H4 (cell line): ENCODE data around the gene CDSN. TPM values are rescaled to one million over a fixed set of nuclear protein-coding genes. Genes with fewer than 3 reads are reported as not detected.
"Not testable (repeated sequence)": the region's sequence is repeated elsewhere in the genome, so short reads cannot be mapped to it uniquely, and the experiment has no call there.

Source experiments
- DNase-seq: peaks from one replicate; pipeline ENCODE4 v3.0.0-alpha.2; 2015; ENCODE audit warnings: low spot score
- total RNA-seq: library from RNA; depleted of rRNA; stranded (reverse); fragments of >200 nt; shearing (Covaris generic); gene quantifications from 2 replicates; pipeline ENCODE4 v1.2.3, GENCODE V29; 2014; rRNA removed

Gene CDSN
- total RNA-seq, 1 experiment from 2014 or later = not detected

DNA sequence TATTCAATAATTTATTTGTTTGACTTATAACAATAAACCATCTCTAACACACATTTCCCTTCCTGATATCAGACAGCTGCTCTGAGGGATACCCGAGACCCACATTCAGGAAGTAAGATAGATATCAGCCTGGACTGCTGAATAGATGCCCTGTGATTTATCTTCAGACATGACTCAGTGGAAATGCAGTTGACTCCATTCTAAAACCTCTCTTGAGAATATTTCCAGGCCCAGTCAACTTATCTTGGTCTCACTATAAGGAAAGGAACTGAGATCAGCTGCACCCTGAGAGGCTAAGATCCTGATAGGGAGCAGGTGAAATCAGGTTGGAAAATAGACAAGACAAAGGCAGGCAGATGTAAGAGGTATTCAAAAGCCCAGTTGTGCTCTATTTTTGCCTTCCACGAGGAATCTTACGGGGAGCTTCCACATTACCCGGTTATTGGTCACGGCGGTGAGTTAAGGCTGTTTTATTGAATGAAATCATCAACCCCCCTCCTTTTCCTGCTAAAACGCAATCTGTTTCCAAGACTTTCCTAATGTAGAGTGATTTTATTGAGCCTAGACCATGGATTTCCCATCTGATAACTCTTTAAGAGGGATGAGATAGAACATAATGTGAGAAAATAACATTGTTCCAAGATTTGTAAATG lies 33.3 kb downstream of the CDSN start:
- DNase-seq = no peak

- peak; percentile 79 for DNase-seq
These were observed 36.4 kb downstream of the CDSN start for GRCh38 chr6:31083742-31084354.

DNA sequence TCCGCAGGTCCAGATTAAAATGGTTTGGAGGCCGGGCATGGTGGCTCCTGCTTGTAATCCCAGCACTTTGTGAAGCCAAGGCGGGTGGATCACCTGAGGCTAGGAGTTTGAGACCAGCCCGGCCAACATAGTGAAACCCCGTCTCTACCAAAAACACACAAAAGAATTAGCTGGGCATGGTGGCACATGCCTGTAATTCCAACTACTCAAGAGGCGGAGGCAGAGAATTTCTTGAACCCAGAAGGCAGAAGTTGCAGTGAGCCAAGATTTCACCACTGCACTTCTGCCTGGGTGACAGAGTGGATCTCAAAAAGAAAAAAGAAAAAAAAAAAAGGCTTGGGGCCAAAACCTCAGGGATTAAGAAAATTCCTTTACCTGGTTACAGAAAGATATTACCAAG lies 38.4 kb downstream of the CDSN start:
- DNase-seq = no peak

GRCh38 chr6:31079656-31080261 lies 40.5 kb downstream of the CDSN start:
- peak; percentile 58 for DNase-seq

- no peak for DNase-seq
These were observed 43.6 kb downstream of the CDSN start for GRCh38 chr6:31076611-31077010.

DNA sequence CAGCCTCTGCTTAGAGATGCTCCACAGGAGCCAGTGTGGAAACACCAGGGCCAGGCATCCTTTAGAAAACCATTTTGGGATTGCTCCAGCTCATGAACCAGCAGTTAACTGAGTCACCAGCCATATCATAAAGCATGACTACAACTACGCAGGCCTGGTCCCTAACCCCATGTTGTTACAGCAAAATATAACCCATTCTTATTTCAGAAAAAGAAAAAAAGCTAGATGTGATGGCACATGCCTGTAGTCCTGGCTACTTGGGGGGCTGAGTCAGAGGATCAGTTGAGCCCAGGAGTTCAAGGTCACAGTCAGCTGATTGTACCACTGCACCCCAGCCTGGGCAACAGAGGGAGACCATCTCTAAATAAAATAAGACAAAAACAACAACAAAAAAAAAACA lies 44.7 kb downstream of the CDSN start:
- no peak for DNase-seq

GRCh38 chr6:31074401-31074800 lies 45.8 kb downstream of the CDSN start:
- DNase-seq = no peak

- DNase-seq = peak; percentile 82
These were observed 49.5 kb downstream of the CDSN start for GRCh38 chr6:31070711-31071197.

DNA sequence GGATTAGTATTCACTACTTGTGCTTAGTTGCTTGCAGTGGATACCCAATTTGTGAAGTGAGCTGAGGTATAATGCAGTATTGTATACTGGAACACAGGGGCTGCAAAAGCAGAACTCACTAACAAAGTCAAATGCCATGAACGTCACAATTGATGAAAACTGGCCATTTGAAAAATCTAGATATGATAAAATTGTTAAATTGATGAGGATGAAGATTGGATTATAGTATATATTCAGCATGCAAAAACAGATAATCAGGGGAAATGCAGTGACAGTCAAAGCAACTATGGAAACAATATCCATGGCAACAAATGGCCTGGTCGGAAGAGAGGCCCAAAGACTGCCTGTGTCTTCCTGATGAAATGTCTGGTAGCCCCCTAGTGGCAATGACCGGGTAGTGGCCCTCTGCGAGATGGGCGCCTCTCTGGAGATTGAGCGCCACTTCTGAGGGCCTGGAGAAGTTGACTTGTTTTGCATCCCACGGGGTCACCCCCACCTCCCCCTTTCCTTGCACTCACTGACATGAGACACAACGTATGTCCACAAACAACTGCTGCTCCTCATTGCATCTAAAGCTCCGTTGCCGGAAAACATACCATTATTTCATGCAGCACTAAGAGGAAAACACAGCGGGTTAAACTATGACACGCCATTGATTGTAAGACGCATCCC lies 51.4 kb downstream of the CDSN start:
- peak; percentile 74 for DNase-seq

DNA sequence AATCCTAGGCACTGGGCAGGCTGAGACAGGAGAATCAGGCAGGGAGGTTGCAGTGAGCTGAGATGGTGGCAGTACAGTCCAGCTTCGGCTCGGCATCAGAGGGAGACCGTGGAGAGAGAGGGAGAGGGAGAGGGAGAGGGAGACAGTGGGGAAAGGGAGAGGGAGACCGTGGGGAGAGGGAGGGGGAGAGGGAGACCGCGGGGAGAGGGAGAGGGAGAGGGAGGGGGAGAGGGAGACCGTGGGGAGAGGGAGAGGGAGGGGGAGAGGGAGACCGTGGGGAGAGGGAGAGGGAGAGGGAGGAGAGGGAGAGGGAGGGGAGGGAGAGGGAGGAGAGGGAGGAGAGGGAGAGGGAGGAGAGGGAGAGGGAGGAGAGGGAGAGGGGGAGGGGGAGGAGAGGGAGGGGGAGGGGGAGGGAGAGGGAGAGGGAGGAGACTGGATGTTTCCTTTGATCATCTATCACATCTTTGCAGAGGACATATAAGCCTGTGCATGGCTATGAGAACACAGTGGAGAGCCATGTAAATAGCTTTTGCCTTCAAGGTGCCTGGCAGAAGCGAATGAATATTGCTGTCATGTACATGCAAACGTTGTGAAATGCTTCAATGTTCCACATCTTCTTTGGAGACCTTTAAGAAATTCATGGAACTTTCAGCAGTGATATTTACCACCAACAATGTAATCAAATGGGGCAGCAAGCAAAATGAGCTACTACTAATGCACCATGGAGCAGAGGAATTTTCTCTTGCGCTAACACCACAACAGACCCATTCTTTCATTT lies 52.2 kb downstream of the CDSN start:
- not testable (repeated sequence) for DNase-seq

GRCh38 chr6:31067028-31067427 lies 53.2 kb downstream of the CDSN start:
- not testable (repeated sequence) for DNase-seq

DNA sequence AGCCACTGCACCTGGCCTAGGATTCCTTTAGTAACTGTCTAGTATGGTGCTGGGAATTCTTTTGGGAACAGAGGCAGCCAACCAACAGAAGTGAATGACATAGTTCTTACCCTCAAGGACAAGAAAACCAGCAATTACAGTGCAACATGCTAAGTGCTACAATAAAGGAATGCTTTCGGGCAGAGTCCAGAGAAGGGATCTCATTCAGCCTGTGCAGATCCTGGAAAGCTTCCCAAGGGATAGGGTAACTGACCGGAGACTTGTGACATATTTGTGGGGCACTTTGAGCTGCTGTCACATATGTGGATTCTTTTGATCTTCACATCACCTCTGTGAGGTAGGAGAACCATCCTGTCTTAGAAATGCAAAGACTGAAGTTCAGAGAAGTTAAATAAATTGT lies 54.7 kb downstream of the CDSN start:
- DNase-seq = no peak

Other genes starting within 250 kb of the CDSN start
- gene DDR1, start 235.9 kb downstream of the CDSN start, total RNA-seq = 16.0 and 30.1 TPM in 2 replicates
- 8.4 and 8.5 TPM in 2 replicates for gene GTF2H4, start 212.2 kb downstream of the CDSN start, total RNA-seq
- 10.5 and 17.6 TPM in 2 replicates for gene VARS2, start 206.2 kb downstream of the CDSN start, total RNA-seq
- gene SFTA2, start 188.3 kb downstream of the CDSN start, total RNA-seq = not detected in 2 replicates
- not detected in 2 replicates for gene MUCL3, start 179.5 kb downstream of the CDSN start, total RNA-seq
- gene MUC21, start 136.7 kb downstream of the CDSN start, total RNA-seq = not detected in 2 replicates
- not detected in 2 replicates for gene MUC22, start 110.0 kb downstream of the CDSN start, total RNA-seq
- not detected in 2 replicates for gene C6orf15, start 7.9 kb downstream of the CDSN start, total RNA-seq
- gene PSORS1C1, start 5.6 kb downstream of the CDSN start, total RNA-seq = 0.06 and 0.35 TPM in 2 replicates
- not detected in 2 replicates for gene PSORS1C2, start 18.6 kb upstream of the CDSN start, total RNA-seq
- gene CCHCR1, start 37.4 kb upstream of the CDSN start, total RNA-seq = 12.6 and 12.7 TPM in 2 replicates
- 14.7 and 18.8 TPM in 2 replicates for gene TCF19, start 38.1 kb upstream of the CDSN start, total RNA-seq
- gene POU5F1, start 50.2 kb upstream of the CDSN start, total RNA-seq = not detected in 2 replicates
- 804 and 844 TPM in 2 replicates for gene HLA-C, start 151.6 kb upstream of the CDSN start, total RNA-seq
- gene HLA-B, start 236.7 kb upstream of the CDSN start, total RNA-seq = 512 and 677 TPM in 2 replicates